GM18502 (cell line): ENCODE data around the gene ATM.

Experiments used
- ATAC-seq: cut with Tn5 transposase; IDR thresholded peaks from one replicate; pipeline ENCODE4 v1.9.1; 2021; ENCODE audit warnings: mild to moderate bottlenecking; ENCODE audit not compliant: unreplicated experiment, poor library complexity

The ATM gene, protein sequence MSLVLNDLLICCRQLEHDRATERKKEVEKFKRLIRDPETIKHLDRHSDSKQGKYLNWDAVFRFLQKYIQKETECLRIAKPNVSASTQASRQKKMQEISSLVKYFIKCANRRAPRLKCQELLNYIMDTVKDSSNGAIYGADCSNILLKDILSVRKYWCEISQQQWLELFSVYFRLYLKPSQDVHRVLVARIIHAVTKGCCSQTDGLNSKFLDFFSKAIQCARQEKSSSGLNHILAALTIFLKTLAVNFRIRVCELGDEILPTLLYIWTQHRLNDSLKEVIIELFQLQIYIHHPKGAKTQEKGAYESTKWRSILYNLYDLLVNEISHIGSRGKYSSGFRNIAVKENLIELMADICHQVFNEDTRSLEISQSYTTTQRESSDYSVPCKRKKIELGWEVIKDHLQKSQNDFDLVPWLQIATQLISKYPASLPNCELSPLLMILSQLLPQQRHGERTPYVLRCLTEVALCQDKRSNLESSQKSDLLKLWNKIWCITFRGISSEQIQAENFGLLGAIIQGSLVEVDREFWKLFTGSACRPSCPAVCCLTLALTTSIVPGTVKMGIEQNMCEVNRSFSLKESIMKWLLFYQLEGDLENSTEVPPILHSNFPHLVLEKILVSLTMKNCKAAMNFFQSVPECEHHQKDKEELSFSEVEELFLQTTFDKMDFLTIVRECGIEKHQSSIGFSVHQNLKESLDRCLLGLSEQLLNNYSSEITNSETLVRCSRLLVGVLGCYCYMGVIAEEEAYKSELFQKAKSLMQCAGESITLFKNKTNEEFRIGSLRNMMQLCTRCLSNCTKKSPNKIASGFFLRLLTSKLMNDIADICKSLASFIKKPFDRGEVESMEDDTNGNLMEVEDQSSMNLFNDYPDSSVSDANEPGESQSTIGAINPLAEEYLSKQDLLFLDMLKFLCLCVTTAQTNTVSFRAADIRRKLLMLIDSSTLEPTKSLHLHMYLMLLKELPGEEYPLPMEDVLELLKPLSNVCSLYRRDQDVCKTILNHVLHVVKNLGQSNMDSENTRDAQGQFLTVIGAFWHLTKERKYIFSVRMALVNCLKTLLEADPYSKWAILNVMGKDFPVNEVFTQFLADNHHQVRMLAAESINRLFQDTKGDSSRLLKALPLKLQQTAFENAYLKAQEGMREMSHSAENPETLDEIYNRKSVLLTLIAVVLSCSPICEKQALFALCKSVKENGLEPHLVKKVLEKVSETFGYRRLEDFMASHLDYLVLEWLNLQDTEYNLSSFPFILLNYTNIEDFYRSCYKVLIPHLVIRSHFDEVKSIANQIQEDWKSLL (N-terminal part only)

DNA sequence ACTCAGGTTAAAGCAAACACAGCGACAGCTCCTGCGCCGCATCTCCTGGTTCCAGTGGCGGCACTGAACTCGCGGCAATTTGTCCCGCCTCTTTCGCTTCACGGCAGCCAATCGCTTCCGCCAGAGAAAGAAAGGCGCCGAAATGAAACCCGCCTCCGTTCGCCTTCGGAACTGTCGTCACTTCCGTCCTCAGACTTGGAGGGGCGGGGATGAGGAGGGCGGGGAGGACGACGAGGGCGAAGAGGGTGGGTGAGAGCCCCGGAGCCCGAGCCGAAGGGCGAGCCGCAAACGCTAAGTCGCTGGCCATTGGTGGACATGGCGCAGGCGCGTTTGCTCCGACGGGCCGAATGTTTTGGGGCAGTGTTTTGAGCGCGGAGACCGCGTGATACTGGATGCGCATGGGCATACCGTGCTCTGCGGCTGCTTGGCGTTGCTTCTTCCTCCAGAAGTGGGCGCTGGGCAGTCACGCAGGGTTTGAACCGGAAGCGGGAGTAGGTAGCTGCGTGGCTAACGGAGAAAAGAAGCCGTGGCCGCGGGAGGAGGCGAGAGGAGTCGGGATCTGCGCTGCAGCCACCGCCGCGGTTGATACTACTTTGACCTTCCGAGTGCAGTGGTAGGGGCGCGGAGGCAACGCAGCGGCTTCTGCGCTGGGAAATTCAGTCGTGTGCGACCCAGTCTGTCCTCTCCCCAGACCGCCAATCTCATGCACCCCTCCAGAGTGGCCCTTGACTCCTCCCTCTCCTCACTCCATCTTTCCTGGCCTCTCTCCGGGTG, at the start of gene ATM, which contains the start of gene NPAT:
TSS of gene ATM (plus strand) at position 494 of the 774 bp plus-strand sequence. CDS start 4,558 bp downstream, outside the sequence.
TSS of gene NPAT (minus strand) at position 65 of the 774 bp plus-strand sequence. CDS start 102 bp downstream, outside the sequence.
- ATAC-seq = peak; percentile 78

DNA sequence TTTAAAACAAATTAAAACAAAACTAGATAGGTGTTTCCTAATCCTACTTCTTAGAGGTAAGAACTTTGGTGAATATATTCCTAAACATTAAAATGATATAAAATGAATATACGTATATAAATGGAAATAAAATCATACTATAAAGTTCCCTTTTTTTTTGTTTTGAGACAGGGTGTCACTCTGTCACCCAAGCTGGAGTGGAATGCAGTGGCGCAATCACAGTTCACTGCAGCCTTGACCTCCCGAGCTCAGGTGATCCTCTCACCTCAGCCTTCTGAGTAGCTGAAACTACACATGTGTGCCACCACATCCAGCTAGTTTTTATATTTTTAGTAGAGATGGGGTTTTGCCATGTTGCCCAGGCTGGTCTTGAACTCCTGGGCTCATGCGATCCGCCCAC, 45.3 kb upstream of the ATM start:
- no peak for ATAC-seq

DNA sequence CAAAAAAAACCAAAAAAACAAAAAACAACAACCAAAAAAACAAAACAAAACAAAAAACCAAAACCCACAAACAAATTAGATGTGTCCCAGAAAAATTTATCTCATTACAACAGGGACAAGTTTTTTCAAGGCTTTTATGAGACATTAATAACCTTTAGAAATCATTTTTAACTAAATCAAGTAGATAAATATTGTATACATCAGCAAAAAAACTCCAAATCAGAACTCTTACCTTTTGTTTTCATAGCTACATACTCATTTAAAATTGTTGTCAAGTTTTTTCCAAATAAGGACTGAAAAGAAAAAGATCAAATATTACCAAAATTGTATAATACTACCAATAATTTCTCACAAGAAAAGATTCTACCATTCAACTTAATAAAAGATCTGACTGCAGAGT, 29.1 kb upstream of the ATM start:
- no peak for ATAC-seq

DNA sequence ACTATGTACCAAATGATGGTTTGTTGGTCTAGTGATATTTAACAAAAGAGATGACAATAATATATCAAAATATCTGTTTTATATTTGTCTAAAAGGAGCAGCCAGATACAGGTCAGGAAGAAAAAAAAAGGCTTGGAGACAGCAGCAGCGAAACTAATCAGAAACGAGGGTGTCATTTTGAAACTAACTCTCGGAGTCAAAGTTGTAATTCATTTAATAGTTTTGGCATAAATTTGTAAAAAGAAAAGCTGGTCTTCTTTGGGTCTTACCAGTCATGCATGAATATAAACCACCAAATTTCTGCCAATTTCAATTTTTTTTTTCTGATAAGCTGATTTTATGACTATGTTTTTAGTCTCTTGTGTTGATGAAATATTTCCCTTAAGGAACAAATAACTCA, 26.0 kb upstream of the ATM start:
- no peak for ATAC-seq

DNA sequence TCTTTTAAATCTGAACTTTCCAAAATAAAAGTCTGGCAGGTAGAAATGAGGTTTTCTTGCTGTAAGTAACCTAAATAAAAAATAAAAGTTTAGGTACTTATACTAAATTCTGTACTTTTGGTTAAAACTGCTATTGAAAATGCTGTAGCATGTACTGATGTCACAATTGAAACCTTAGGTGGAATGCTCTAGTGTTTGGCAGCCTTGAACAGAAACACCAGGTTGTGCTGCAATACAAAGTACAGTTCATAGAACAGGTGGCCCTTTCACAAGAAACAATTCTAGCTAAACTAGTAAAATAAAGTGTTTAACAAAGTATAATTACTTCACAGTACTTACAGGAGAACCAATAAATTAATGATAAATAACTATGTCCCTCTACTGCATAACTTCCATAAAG, 25.5 kb upstream of the ATM start:
- ATAC-seq = no peak

DNA sequence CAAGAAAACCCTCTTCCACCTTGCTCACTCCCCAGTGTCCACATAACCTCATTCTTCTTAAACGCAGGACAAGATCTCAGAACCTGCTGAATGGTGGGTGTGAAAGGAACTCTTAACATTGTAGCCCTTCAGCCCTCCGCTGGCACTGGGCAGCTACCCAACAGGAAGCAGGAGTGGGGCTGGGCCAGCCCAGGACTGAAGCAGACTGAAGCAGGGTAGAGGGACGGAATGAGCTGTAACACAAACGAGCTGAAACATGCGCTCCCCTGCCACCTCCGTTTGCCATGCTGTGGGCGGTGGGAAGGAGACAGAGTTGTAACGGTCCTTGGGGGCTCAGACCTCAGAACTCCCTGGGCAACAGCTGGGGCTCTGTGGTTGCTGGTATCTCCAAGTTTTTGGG, 24.0 kb upstream of the ATM start:
- ATAC-seq = no peak

DNA sequence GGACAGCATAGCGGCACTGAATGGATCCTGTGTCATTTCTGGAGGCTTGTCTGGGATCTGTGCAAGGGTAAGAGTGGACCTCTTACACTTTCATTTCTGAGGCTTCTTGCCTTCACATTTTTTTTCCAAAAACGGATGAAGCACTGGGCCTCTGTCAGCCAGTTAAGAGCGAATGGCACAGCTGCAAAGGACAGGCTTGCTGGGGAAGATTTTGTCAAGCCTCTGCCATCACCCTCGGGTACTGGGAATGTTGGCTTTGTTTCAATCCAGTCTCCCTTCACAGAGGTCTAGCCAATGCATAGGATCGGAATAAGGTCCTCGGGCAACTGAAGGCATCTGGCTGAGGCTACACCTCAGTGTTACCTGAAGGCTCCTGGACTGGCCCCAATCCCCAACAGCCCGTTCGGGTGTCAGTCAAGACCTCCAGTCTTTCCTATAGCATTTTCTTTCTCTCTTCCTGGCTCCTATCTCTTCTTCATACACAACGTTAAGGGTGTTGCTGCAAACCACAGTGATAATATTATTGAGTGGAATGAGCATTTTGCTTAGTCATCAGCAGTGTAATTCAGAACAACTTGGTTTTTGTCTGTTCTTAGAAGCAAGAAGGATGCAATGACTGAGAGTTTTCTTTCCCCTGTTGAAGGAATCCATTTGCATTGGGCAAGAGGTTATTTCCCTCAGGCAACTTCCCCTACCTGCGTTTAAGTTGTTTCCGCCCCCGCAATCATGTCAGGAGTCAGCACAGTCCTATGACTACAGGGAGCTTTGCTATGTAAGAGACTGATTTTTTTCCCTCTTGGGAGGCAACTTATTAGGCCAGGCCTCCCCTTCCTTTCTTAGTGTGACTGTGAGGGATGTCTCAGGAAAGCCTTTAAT, 23.2 kb upstream of the ATM start:
- ATAC-seq = peak; percentile 78

DNA sequence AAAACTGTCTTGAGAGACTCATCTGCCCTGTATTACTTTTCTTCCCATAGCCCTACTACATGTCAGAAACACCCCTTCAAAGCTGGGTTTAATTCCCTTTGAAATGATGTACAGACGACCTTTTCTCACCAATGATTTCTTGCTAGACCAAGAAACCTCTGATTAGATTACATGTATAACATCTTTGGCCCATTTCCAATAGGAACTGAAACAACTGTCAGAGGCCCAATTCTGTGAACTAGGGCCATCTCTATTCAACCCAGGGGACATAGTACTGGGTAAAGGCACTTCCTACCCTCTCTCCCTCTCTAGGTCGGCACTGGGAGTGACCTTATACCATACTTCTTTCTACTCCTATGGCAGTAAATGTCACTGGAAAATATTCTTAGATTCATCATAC, 19.8 kb upstream of the ATM start:
- no peak for ATAC-seq

DNA sequence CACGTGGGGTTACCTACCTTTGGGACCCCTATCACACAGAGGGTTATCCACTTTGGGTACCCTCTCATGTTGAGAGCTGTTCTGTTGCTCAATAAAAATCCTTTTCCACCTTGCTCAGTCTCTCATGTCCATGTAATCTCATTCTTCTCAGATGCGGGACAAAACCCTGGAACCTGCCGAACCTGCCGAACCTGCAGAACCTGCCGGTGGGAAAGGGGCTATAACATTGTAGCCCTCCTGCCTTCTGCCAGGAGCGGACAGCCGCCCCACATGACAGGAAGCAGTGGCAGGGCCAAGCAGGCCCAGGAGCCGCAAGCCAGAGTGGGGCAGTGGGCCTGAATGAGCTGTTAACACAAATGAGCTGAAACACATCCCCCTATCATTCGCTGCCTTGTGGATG, 18.5 kb upstream of the ATM start:
- ATAC-seq = no peak

DNA sequence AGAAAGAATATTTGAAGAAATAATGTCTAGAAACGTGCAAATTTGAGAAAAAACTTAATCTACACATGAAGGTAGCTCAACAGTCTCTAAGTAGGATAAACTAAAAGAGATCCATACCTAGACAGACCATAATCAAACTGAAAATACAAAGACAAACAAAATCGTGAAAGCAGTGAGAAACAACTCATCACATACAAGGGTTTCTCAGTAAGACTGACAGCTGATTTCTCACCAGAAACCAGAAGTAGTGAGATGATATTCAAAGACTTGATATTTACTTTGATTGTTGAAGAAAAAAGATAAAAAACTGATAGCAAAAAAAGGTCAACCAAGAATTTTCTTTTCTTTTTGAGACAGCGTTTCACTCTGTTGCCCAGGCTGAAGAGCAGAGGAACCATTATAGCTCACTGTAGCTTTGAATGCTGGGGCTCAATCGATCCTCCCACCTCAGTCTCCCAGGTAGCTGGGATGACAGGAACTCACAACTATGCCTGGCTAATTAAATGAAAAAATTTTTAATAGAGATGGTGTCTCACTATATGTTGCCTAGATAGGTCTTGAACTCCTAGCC, 17.9 kb upstream of the ATM start:
- no peak for ATAC-seq

DNA sequence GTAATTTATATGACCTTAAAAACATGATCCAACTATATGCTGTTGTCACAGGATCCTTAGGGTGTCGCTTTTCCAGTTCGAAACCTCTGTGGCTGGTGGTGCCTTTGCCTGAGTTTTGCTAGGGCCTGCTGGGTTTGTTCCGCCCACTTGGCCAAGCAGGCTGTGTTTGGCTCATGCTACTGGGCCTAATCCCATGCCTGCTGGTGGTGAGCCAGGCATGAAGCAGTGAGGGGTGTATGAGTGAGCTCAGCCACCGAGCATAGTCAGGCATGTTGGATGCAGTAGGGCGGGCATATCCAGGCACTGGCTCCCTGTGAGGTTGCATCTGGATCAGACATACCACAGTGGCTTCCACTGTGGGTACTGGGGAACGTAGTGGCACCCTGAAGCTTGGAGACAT, 16.7 kb upstream of the ATM start:
- ATAC-seq = no peak

DNA sequence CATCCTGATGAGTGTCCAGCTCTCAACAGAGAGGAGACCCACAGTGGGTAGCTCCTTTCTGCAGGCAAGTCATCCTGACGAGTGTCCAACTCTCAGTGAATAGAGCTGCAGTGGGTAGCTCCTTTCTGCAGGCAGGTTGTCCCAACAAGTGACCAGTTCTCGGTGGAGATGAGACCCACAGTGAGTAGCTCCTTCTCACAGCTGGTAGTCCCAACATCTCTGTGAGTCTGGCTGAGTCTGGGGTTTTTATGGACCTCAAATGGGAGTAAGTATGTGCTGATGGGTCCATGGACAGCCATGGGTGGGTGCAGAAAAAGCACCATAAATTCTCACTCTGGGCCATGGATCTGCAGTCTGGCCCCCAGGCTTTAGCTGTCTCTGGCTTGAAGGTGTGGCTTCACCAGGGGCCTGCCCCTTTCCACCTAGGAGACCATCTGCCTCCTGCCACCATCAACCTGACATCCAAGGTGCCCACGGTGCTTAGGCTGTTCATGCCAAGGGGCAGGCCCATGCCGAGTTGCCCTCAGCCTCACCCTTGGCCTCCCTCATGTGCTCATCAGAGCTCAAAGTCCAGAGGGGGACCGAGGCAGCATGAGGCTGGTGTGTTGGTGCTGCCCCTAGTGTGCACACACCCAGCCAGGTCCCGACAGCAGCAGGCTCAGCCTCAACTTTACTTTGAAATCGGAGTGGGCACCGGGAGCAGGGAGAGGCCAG, 15.7 kb upstream of the ATM start:
- no peak for ATAC-seq

DNA sequence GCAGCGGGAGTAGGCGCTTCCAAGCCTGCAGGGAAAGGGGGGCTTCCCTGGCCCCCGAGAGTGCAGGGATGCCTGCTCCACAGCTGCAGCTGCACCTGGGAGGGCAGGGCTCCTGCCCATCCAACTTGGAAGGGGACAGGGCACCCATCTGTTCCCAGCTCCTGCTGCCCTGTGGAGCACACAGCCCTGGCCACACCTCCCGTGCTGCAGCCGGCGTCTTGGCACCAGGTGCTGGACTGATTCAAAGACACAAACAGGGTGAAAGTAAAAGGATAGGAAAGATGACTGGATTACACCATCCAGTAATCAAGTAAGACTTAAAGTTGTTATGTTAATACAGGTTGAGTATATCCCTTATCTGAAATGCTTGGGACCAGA, 15.2 kb upstream of the ATM start:
- ATAC-seq = no peak

DNA sequence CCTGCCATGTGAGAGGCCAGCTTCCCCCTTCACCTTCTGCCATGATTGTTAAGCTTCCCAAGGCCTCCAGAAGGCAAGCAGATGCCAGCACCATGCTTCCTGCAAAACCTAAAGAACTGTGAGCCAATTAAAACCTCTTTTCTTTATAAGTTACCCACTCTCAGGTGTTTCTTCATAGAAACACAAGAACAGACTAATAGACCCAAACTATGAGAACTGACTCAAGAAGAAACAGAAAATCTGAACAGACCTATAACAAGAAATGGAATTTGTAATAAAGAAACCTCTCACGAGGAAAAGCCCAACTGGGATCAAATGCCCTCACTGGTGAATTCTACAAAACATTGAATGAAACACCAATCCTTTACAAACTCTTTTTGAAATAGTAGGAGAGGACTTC, 12.4 kb upstream of the ATM start:
- no peak for ATAC-seq

DNA sequence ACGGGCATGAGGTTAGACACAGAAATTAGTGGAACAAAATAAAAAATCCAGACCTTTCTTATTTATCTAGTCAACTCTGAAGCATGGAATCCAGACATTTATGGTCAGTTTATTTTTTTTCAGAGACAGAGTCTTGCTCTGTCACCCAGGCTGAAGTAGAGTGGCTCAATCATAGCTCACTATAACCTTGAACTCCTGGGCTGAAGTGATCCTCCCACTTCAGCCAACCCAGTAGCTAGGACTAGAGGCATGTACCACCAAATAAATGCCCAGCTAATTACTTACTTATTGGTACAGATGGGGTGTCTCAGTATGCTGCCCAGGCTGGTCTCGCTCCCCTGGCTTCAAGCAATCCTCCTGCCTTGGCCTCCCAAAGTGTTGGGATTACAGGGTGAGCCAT, 9.1 kb upstream of the ATM start:
- ATAC-seq = no peak

DNA sequence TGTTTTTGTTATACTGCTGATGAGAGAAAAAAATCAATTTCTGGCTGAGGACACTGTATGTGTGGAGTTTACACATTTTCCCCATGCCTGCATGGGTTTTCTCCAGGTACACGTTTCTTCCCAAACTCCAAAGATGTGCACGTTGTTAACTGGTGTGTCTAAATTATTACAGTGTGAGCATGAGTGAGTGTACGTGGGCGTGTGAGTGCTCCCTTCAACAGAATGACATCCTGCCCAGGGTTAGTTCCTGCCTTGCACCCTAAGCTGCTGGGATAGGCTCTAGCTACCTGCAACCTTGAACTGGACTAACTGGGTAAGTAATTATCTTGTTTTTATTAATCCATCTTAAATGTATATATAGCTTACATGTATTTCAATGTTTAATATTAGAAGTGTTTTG, 5.9 kb upstream of the ATM start:
- no peak for ATAC-seq

DNA sequence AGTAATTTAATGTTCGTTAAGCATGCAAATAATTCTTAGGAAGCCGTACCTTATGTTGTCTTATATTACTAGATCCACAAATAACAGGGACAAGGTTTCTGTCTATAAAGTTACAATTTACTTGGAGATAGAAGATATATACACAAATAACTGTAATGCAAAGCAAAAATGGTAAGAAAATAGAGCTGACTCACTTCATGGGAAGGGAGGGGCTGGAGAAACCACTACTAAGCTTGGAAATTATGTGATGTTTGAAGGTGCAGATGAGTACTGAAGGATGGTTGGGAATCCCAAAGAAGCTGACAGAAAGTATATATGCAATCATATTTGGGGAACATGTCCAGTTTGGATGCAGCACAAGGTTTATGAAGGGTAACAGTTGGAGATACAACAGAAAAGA, 4.4 kb upstream of the ATM start:
- no peak for ATAC-seq
